Measurements from ENCODE around the gene INSIG2.
A peak's percentile ranks its signal among the peaks of the same experiment; 100 is the strongest.

INSIG2 gene

DNA sequence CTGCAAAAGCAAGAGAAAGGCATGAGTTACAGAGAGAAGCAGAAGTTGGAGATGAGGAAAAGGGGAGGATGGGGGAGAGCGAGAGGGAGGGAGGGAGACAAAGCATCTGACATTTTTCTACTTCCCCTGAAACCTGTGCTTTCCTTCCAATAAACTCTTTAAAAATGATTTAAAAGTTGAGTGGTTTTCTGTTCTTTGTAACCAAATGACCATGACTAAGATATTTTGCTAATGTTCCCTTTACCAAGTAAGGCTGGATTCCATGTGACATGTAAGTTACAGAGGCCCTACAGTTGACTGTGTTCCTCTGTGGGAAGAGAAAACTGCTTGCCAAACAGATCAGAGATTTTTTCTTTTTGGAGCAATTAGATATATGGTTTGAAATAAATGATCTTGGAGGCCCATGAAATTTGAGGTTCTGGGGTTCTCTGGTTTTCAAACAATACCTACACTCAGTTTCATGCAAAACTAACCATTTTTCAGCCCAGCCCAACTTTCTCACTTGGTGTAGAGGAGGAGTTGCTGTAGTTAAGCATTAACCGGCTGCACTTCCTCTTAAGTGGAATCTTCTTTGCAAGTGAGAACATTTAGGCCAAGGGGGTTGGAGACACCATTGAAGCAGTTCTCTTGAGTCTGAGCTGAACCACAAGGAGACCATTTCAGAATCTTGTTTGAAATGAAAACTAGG is 34.5 kb downstream of the INSIG2 start:
- peak; percentile 35 for DNase-seq (ENCODE audit: low spot score)
- in situ Hi-C loops (cut with MboI; ENCODE audit: low sequenced_read_pairs, unreplicated experiment): no loop called here
- TF ChIP-seq, protein P1, sequence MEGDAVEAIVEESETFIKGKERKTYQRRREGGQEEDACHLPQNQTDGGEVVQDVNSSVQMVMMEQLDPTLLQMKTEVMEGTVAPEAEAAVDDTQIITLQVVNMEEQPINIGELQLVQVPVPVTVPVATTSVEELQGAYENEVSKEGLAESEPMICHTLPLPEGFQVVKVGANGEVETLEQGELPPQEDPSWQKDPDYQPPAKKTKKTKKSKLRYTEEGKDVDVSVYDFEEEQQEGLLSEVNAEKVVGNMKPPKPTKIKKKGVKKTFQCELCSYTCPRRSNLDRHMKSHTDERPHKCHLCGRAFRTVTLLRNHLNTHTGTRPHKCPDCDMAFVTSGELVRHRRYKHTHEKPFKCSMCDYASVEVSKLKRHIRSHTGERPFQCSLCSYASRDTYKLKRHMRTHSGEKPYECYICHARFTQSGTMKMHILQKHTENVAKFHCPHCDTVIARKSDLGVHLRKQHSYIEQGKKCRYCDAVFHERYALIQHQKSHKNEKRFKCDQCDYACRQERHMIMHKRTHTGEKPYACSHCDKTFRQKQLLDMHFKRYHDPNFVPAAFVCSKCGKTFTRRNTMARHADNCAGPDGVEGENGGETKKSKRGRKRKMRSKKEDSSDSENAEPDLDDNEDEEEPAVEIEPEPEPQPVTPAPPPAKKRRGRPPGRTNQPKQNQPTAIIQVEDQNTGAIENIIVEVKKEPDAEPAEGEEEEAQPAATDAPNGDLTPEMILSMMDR (IDR thresholded peaks at IDR 0.05; ENCODE audit: borderline replicate concordance, control extremely low read depth, extremely low read depth, insufficient read depth, missing control alignments): no peak

DNA sequence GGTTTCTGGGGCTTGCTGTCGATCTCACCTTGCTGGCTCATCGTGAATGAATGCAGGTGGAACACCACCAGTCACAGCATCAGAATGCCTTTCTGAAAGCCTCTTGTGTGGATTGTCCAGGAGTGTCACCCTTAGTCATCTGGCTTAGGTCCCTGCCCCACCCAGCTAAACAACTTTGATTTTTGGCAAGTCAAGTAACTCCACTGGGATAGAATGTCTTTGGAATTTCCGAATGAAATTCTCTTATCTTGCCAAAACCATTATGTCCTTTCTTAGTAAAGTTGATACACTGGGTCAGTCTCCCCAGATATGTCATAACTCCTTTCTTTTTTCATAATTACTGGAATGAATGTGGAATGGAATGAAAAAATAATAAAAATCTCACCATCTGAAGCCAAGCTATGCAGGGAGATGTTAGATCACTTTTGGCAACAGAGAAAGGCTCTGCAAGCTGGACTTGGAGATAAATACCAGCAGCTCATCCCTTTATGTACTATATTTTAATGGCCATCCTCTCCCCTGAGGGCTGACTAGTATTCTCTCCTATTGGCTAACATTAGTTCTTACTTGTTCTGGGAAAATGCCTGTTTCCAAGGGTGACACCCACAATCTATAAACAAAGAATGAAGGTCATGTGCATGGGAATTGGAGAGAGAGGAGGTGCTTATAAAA is 35.4 kb downstream of the INSIG2 start:
- in situ Hi-C loops (cut with MboI; ENCODE audit: low sequenced_read_pairs, unreplicated experiment): no loop called here
- TF ChIP-seq, protein P1 (IDR thresholded peaks at IDR 0.05; ENCODE audit: borderline replicate concordance, control extremely low read depth, extremely low read depth, insufficient read depth, missing control alignments): no peak
- no peak for DNase-seq (ENCODE audit: low spot score)

DNA sequence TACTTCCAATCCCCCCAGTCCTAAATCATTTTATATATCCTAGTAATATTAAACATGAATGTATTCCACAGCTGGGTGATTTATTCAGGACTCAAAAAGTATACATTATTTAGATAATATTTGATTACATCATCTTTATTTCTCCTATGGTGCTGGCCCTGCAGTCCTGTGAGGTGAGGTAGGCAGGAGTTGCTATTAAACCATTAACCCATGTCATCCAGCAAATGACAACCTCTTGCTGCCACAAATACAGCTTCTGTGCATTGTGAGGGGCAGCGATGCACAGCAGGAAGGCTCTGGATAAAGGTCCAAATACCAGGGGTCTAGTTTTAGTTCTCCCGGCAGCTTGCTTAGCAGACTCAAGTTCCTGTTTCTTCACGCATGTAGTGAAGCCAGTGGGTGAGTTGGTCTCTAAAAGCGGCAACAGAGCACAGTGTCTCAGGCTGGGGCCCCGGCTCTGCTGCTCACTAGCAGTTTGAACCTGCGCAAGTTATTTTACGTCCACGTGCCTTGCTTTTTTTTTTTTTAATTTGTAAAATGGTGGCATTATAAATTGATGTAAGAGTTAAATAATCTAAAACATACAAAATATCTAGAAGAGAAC is 36.1 kb downstream of the INSIG2 start:
- TF ChIP-seq, protein P1 (IDR thresholded peaks at IDR 0.05; ENCODE audit: borderline replicate concordance, control extremely low read depth, extremely low read depth, insufficient read depth, missing control alignments): no peak
- DNase-seq (ENCODE audit: low spot score): no peak
- in situ Hi-C loops (cut with MboI; ENCODE audit: low sequenced_read_pairs, unreplicated experiment): no loop called here

DNA sequence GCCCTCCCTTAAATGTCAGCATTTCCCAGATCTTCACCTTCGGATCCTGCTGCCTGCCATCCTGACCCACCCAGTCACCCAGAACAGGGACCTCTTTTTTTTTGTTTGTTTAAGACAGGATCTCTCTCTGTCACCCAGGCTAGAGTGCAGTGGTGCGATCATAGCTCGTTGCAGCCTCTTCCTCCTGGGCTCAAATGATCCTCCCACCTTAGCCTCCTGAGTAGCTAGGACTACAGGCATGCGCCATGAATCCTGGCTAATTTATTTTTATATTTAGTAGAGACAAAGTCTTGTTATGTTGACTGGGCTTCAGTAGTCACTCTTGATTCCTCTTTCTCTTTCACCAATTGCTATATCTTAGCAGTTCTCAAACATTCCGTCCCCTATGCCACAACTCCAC is 39.0 kb downstream of the INSIG2 start:
- DNase-seq (ENCODE audit: low spot score): no peak
- TF ChIP-seq, protein P1 (IDR thresholded peaks at IDR 0.05; ENCODE audit: borderline replicate concordance, control extremely low read depth, extremely low read depth, insufficient read depth, missing control alignments): no peak
- in situ Hi-C loops (cut with MboI; ENCODE audit: low sequenced_read_pairs, unreplicated experiment): no loop called here

DNA sequence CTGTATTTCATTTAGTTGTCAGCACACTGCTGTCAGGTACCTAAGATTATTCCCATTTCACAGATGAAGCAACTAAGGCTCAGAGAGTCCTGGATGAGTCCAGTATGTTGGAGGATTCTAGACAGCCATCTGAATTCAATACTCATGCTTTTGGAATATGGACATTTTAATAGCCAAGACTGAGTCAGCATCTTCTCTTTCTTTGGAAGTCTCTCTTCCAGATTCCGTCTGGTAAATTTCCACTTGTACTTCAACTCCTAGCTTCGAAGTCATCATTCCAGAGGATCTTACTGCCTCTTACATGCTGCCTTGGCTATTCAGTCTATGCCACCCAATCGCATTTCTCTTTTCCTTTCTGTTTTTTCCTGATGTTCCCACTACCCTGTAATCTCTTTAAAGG is 40.6 kb downstream of the INSIG2 start:
- TF ChIP-seq, protein P1 (IDR thresholded peaks at IDR 0.05; ENCODE audit: borderline replicate concordance, control extremely low read depth, extremely low read depth, insufficient read depth, missing control alignments): no peak
- DNase-seq (ENCODE audit: low spot score): no peak
- in situ Hi-C loops (cut with MboI; ENCODE audit: low sequenced_read_pairs, unreplicated experiment): no loop called here

DNA sequence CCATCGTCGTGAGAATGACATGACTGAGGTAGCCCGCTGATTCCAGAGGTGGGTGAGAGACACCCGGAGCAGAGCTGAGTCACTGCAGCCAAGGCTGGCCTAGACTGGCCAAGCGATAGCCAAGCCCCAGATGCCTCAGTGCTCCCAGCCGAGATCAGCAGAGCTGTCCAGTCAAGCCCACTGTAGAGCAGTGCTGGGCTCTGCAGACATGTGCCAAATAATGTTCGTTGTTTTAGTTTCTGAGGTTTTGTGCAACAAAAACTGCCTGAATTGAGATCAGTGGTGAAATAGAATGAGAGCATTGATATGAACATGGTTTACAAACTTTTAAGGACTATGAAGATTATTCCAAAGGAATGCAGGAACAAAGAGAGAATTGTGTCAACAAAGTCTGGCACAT is 42.1 kb downstream of the INSIG2 start:
- no peak for DNase-seq (ENCODE audit: low spot score)
- TF ChIP-seq, protein P1 (IDR thresholded peaks at IDR 0.05; ENCODE audit: borderline replicate concordance, control extremely low read depth, extremely low read depth, insufficient read depth, missing control alignments): no peak
- in situ Hi-C loops (cut with MboI; ENCODE audit: low sequenced_read_pairs, unreplicated experiment): no loop called here
